K562 (cell line): ENCODE results near the gene ADSS1. TPM values are rescaled to one million over a fixed set of nuclear protein-coding genes. Genes with fewer than 3 reads are reported as not detected.

Source experiments
- ATAC-seq: fragments of 200-7000 bp; cut with Tn5 transposase; 3 replicates; pipeline ENCODE4 v1.9.1; 2020; ENCODE audit warnings: moderate library complexity
- BruUV-seq: library from RNA; stranded (reverse); fragments of 400-500 nt; replicated peaks from 2 replicates; lab custom pipeline; 2021; lab: Mats Ljungman, UMichigan
- CTCF ChIA-PET: fragments of 300-600 bp; formaldehyde crosslinking; extraction: SDS; loops from one replicate; lab custom pipeline; 2021; ENCODE audit warnings: low intra/inter-chr PET ratio; lab: Yijun Ruan, JAX
- POLR2A ChIA-PET: fragments of 300-600, 350-650 bp; sonication (Branson Sonifier 250); formaldehyde crosslinking; extraction: SDS; loops from one replicate; lab custom pipeline; 2021; ENCODE audit warnings: antibody characterized with exemption, inconsistent platforms; lab: Yijun Ruan, JAX
- DNase-seq, 4 experiments: peaks; one replicate each; pipeline versions ENCODE4 v3.0.0 to v3.0.0-alpha.2; 2011 to 2018; ENCODE audit warnings: low spot score in 3 of 4, mixed read lengths in 3 of 4; ENCODE audit errors: extremely low read depth in 1 of 4
- FAIRE-seq: peaks from 2 replicates; lab custom pipeline; 2011; peaks lifted over from hg19 to GRCh38; lab: Jason Lieb, UNC
- H2AFZ ChIP-seq: 2 replicates; pipeline ENCODE4 v1.6.0; 2011; ENCODE audit warnings: low read depth, low read length, control low read depth, inconsistent platforms
- H3K27ac ChIP-seq: fragments of 200-600 bp; 3 replicates; pipeline ENCODE4 v1.8.0; 2011; ENCODE audit warnings: low read depth, mild to moderate bottlenecking, control low read depth, inconsistent platforms, low read length, moderate library complexity, mixed read lengths; ENCODE audit errors: extremely low read depth
- H3K27me3 ChIP-seq, 2 experiments: fragments of 300-600 bp in 1 of 2; 2 replicates in 1 of 2; 3 replicates in 1 of 2; pipeline versions ENCODE4 v1.6.0 to v1.8.0; 2011; ENCODE audit warnings: inconsistent platforms in 2 of 2, low read length in 2 of 2, mild to moderate bottlenecking in 1 of 2, mixed read lengths in 1 of 2, moderate library complexity in 1 of 2; ENCODE audit not compliant: control insufficient read depth in 2 of 2, insufficient read depth in 2 of 2
- H3K36me3 ChIP-seq: fragments of 300-600 bp; 3 replicates; pipeline ENCODE4 v1.8.0; 2011; ENCODE audit warnings: mild to moderate bottlenecking, low read length, inconsistent platforms; ENCODE audit not compliant: control insufficient read depth, insufficient read depth
- H3K4me1 ChIP-seq, 2 experiments: fragments of 200-600 bp in 1 of 2; replicated peaks in 1 of 2; 2 replicates in 1 of 2; 3 replicates in 1 of 2; pipeline versions ENCODE4 v1.5.1 to v1.8.0; 2011; ENCODE audit warnings: inconsistent platforms in 2 of 2, low read length in 2 of 2, mild to moderate bottlenecking in 1 of 2, mixed read lengths in 1 of 2, moderate library complexity in 1 of 2; ENCODE audit not compliant: control insufficient read depth in 2 of 2, insufficient read depth in 2 of 2
- H3K4me2 ChIP-seq: 2 replicates; pipeline ENCODE4 v1.6.1; 2011; ENCODE audit warnings: low read length, control low read depth, inconsistent platforms, mixed read lengths; ENCODE audit not compliant: insufficient read depth
- H3K4me3 ChIP-seq: fragments of 200-600 bp; sonication (generic), shearing (Covaris generic); 2 replicates; pipeline ENCODE4 v1.5.1; 2016; ENCODE audit warnings: control low read depth, inconsistent platforms
- H3K79me2 ChIP-seq: fragments of 200-600 bp; 3 replicates; pipeline ENCODE4 v1.8.0; 2011; ENCODE audit warnings: low read length, inconsistent platforms; ENCODE audit not compliant: control insufficient read depth, insufficient read depth
- H3K9ac ChIP-seq, 2 experiments: 2 replicates each; pipeline versions ENCODE4 v1.6.0 to v1.6.1; 2011; ENCODE audit warnings: low read depth in 2 of 2, low read length in 2 of 2, control low read depth in 1 of 2, inconsistent platforms in 1 of 2, mild to moderate bottlenecking in 1 of 2, mixed read lengths in 1 of 2; ENCODE audit not compliant: insufficient read depth in 1 of 2
- H3K9me1 ChIP-seq: one replicate; pipeline ENCODE4 v1.6.0; 2011; ENCODE audit warnings: inconsistent platforms, mild to moderate bottlenecking, low read length, moderate library complexity; ENCODE audit not compliant: control insufficient read depth, insufficient read depth
- H3K9me3 ChIP-seq: replicated peaks from 2 replicates; pipeline ENCODE4 v1.5.1; 2011; ENCODE audit warnings: low read depth, low read length, inconsistent platforms; ENCODE audit not compliant: control insufficient read depth, insufficient read depth
- H4K20me1 ChIP-seq: replicated peaks from 2 replicates; pipeline ENCODE4 v1.6.1; 2011; ENCODE audit warnings: low read length, inconsistent platforms, mixed read lengths; ENCODE audit not compliant: control insufficient read depth, insufficient read depth
- MTA1 ChIP-seq: fragments of 450-650 bp; IDR thresholded peaks from 2 replicates; pipeline ENCODE4 v1.6.1; 2017; ENCODE audit warnings: borderline replicate concordance
- NCOA2 ChIP-seq, 2 experiments: fragments of 450-650 bp; IDR thresholded peaks; 2 replicates each; pipeline ENCODE4 v1.6.1; 2018; ENCODE audit warnings: mild to moderate bottlenecking in 2 of 2, moderate library complexity in 1 of 2; ENCODE audit not compliant: partially characterized antibody in 2 of 2
- ZBTB12 ChIP-seq: fragments of 250-450 bp; sonication (Bioruptor Pico); IDR thresholded peaks from 2 replicates; pipeline ENCODE4 v1.4.0; 2020
- WGBS: fragments of 100-300 bp; shearing (Covaris generic); methylation state at CpG from one replicate; pipeline ENCODE4 v1.1.6; 2016; ENCODE audit warnings: low coverage, mixed read lengths; ENCODE audit not compliant: insufficient coverage; ENCODE audit errors: missing lambda C conversion rate; 5-methylcytosine and 5-hydroxymethylcytosine counted together
- in situ Hi-C: fragments of 300-500 bp; cut with MboI; formaldehyde crosslinking; loops from 4 replicates; pipeline ENCODE4 v1.15.0; 2018; ENCODE audit warnings: inconsistent platforms, mixed read lengths
- intact Hi-C: fragments of 100-400 bp; cut with micrococcal nuclease; formaldehyde crosslinking; loops from 2 replicates; pipeline ENCODE4 v1.14.2; 2022
- polyA plus RNA-seq, 8 experiments: library from polyadenylated mRNA; depleted of rRNA in 4 of 8; stranded (reverse) in 5 of 8; unstranded in 3 of 8; fragments of >200 nt; fragmentation: Nextera tagmentation in 2 of 8; fragmentation: Illumina TruSeq in 1 of 8; extraction: Ambion mirVana in 2 of 8; extraction: Trizol in 1 of 8; gene quantifications; 2 replicates each; pipeline versions ENCODE4 v1.2.1 to v1.2.3, GENCODE V29; 2011 to 2014; ENCODE audit warnings: inconsistent platforms in 1 of 8, missing spikeins in 1 of 8
- total RNA-seq, 7 experiments: library from RNA; depleted of rRNA in 6 of 7; stranded (reverse); fragments of >200 nt in 6 of 7; fragmentation: Illumina TruSeq in 2 of 7; extraction: Trizol in 2 of 7; gene quantifications; 2 replicates each; pipeline versions ENCODE4 v1.2.1 to v1.2.3, GENCODE V29; 2011 to 2021; ENCODE audit warnings: low replicate concordance in 1 of 7

Gene ADSS1
- total and polyA plus RNA-seq, 9 of the 15 experiments (the other 6 are each of a cell fraction or from before 2014, with no cell fraction given), result 0.53 to 5.9 (median 3.9) TPM

DNA sequence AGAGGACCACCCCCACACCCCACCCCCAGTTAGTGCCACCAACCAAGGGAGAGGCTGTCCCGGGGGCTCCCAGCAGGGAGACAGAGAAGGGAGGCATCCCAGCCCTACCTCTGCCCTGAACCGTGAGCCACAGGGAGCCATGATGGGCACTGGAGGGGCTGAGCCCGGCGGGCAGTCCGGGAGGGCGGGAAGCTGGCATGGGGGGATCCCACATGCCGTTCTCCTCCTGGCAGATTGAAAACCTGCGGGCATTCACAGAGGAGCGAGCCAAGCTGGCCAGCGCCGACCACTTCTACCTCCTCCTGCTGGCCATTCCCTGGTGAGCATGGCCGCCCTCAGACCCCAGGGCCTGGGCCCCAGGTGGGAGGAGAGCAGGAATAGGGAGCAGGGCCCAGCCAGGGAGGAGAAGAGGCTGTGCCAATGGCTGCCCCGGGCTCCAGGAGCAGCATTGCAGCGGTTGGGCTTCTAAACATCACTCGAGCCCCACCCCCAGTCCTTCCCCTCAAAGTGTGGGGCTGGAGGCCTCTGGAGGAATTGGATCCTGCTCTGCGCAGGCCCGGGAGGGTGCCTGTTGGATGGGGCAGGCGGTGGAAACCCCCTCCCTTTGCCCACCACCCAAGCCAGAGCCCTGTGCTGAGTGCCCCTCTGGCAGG, 14.5 kb upstream of the ADSS1 start:
- peaks cover 0 to 35% of the 10 kb centered on the region in 2 experiments; a peak in 2 of 5 replicates for H3K4me1 ChIP-seq
- no peak for DNase-seq
- H3K9me3 ChIP-seq, result no peaks in the 10 kb centered on the region
- H3K9me1 ChIP-seq, result no peaks in the 10 kb centered on the region
- H2AFZ ChIP-seq, result no peak overlapping the region
- H3K4me3 ChIP-seq, result no peak overlapping the region
- H4K20me1 ChIP-seq, result no peaks in the 10 kb centered on the region
- H3K4me2 ChIP-seq, result no peak overlapping the region
- intact Hi-C loops, result no loop called here
- no peak for FAIRE-seq
- no peaks in the 10 kb centered on the region for H3K79me2 ChIP-seq
- 80% methylated on average over 8 of the region's 18 CpGs for WGBS
- TF ChIP-seq MTA1, result no peak
- TF ChIP-seq, all 486 proteins: peak for 0
- Histone ChIP-seq H3K27me3 (no peaks in the 10 kb centered on the region), H3K9ac (no peak overlapping the region; a peak in 1 of 4 replicates), H3K36me3 (peaks cover 6% of the 10 kb centered on the region; the same call in 1 of the 3 replicates), H3K27ac (no peak overlapping the region)
- CTCF ChIA-PET, result interaction anchor here (2.2 kb wide), 1 partner anchor 59 kb away, joined by 21 read pairs; no protein-coding TSS in a partner anchor
- no TSS peak for BruUV-seq
- POLR2A ChIA-PET, result interaction anchor here (0.6 to 1.0 kb wide), 3 partner anchors 9 to 12 kb away, joined by 3 to 4 read pairs (median 3); no protein-coding TSS in a partner anchor
- in situ Hi-C loops, result loop anchor here (5.0 kb wide), 1 partner anchor 52 kb away; no protein-coding TSS in a partner anchor
- ATAC-seq, result no peak

- Histone ChIP-seq H3K4me2 (no peak overlapping the region), H3K9me1 (no peaks in the 10 kb centered on the region), H3K4me3 (no peak overlapping the region), H3K4me1 (peaks cover 0 to 41% of the 10 kb centered on the region in 2 experiments; a peak in 2 of 5 replicates), H3K27me3 (no peaks in the 10 kb centered on the region), H3K9ac (no peak overlapping the region; a peak in 1 of 4 replicates), H3K27ac (no peak overlapping the region), H3K36me3 (peaks cover 3% of the 10 kb centered on the region; the same call in 1 of the 3 replicates), H2AFZ (no peak overlapping the region), H4K20me1 (no peaks in the 10 kb centered on the region), H3K79me2 (no peaks in the 10 kb centered on the region), H3K9me3 (no peaks in the 10 kb centered on the region)
- CTCF ChIA-PET, result interaction anchor here (0.5 to 2.2 kb wide), 2 partner anchors 60 to 543 kb away, joined by 3 to 21 read pairs; no protein-coding TSS in a partner anchor
- no peak for FAIRE-seq
- no peak for DNase-seq
- POLR2A ChIA-PET, result no interaction called here
- TF ChIP-seq NCOA2 (IDR thresholded peaks at IDR 0.05; ENCODE audit: partially characterized antibody in 2 of 2) (no peak), ZBTB12 (no peak)
- ATAC-seq, result no peak
- in situ Hi-C loops (loop anchor here (5.0 kb wide), 1 partner anchor 53 kb away; no protein-coding TSS in a partner anchor), intact Hi-C loops (no loop called here)
- WGBS, result 81% methylated on average over 16 of the region's 34 CpGs
- no TSS peak for BruUV-seq
These were observed 13.8 kb upstream of the ADSS1 start for GRCh38 chr14:104710071-104710735.
